SIG-M5 treated with dmso at 0.1 percent for 504 hours (cell line): ENCODE data around the gene ISY1.
A peak's percentile ranks its signal among the peaks of the same experiment; 100 is the strongest.
"Not testable (repeated sequence)": the region's sequence is repeated elsewhere in the genome, so short reads cannot be mapped to it uniquely, and the experiment has no call there.

Experiments
- DNase-seq: peaks from one replicate; lab custom pipeline; 2025; ENCODE audit not compliant: unreplicated experiment; lab: John Stamatoyannopoulos, UW

ISY1 gene

DNA sequence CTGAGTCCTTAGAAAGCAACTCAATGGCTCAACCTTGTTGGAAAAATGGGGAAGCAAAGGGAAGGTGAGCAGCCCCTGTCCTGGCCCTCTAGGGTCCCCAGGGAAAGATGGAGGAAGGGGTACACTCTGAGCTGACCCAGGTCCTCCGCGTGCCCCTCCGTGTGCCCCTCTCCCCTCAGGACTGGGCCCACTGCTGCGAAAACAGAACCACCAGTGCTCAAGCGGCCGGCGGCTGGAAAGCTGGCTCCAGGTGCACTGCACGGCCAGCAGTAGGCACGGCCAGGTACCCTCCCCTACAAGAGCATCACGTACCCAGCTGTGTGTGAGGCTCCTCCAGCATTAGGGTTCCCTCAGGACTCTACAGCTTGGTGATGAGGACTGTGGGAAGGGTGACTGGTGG, 65.6 kb downstream of the ISY1 start:
- DNase-seq, result no peak

GRCh38 chr3:129088312-129088711, 72.6 kb downstream of the ISY1 start:
- not testable (repeated sequence) for DNase-seq

GRCh38 chr3:129087904-129088303, 73.0 kb downstream of the ISY1 start:
- peak; percentile 15 for DNase-seq

- no peak for DNase-seq
Measured at GRCh38 chr3:129087138-129087702, 73.6 kb downstream of the ISY1 start.

DNA sequence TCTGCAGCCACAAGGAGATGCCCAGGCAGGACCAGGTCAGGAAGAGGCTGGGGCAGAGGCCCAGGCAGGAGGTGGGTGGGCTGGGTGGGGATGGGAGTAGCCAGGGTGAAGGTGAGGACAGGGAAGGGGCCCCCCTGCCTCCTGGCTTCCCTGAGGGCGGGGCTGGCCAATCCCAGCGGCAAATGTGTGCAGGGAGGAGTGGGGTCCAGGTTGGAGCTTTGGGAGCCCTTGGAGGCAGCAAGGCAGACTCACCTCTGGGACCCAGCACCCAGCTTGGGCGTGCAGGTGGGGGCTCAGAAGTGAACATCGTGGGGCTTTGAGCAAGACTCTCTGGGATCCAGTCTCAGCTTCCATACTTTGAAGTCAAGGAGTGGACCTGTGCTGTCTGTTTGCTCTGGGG, 75.0 kb downstream of the ISY1 start:
- DNase-seq, result no peak

DNA sequence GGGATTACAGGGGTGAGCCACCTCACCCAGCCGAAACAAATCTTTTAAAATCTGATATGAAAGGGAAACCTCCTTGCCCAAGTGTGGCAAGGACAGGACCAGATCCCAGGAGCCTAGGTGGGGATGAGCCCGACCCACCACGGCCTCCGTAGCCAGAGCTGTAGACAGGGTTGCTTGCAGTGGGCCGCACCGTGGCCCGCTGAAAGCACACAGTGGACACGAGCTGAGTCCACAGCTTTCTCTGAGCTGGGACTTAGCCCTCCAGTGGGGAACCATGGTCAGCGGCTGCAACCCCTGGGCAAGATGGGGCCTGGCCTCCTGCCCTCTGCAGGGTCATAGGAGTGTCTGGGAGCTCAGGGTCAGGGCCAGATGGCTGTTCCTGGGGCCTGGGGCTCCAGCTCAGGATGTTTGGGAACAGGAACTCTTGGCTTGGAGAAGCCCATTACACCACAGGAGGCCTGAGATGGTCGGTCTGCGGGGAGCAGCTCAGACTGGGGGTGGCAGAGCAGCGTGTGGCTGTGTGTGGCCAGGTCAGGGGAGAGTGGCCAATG, 75.6 kb downstream of the ISY1 start:
- no peak for DNase-seq

DNA sequence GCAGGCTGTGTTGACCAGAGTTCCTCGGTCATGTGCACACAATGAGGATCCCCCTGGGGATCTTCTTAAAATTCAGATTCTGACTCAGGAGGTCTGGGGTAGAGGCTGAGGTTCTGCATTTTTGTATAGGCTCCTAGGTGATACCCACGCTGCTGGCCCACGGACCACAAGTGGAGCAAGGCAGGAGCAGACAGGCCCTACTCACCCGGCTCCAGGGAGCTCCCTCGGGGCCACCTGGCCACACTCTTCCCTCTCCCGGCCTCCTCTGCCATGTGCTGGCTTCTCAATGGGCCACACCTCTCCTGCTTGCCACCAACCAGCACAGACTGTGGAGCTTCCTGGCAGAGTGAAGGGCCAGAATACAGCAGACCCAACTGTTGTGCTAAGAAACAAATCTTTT, 76.4 kb downstream of the ISY1 start:
- no peak for DNase-seq

- DNase-seq, result no peak
Measured at GRCh38 chr3:129082026-129082425, 78.8 kb downstream of the ISY1 start.

GRCh38 chr3:129081503-129081902, 79.4 kb downstream of the ISY1 start:
- no peak for DNase-seq

DNA sequence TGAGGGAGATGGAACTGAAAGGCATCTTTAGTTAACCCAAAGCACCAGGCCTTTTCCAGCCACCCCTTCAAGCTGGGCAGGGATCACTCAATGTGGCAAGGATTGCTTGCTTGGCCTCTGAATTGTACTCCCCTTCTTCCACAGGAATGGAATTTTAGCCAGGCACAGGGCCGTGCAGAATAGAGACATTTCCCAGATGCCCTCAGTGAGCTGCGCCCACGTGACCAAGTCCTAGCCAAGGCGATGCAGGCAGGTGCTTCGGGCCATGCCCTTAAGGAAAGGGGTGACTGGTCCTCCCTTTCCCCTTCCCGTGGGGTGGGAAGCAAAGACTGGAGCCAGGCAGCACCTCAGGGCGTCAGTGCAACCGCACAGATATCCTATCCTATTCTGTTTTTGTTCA, 82.4 kb downstream of the ISY1 start:
- DNase-seq, result no peak
